Dedifferentiated amniotic fluid mesenchymal stem cell (primary cell): ENCODE measurements around the gene RHEX.

Experiments used
- DNase-seq: peaks from one replicate; pipeline ENCODE4 v3.0.0-alpha.2; 2016; ENCODE audit errors: extremely low spot score

The RHEX gene

GRCh38 chr1:206116191-206116872 is 63.4 kb downstream of the RHEX start:
- DNase-seq = no peak

DNA sequence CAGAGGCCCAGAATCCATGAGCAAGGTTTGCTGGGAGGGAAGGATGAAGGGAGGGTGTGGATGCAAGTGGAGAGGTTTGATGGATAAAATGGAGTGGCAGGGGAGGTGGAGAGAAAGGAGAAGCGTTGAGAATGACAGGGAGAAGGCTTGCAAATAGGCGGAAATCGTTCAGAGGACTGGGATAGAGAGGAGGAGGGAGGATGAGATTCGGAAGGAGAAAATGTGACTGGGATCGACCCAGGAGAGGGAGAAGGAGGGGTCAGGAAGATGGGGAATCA is 63.8 kb downstream of the RHEX start:
- DNase-seq = no peak

GRCh38 chr1:206117151-206117948 is 64.4 kb downstream of the RHEX start, which contains the start of gene AVPR1B:
Gene AVPR1B, minus strand, starts transcription at chr1:206117388. Its CDS starts 498 bp downstream, at chr1:206116890.
- no peak for DNase-seq

- no peak for DNase-seq
Observed at GRCh38 chr1:206120406-206120805, 67.4 kb downstream of the RHEX start.

DNA sequence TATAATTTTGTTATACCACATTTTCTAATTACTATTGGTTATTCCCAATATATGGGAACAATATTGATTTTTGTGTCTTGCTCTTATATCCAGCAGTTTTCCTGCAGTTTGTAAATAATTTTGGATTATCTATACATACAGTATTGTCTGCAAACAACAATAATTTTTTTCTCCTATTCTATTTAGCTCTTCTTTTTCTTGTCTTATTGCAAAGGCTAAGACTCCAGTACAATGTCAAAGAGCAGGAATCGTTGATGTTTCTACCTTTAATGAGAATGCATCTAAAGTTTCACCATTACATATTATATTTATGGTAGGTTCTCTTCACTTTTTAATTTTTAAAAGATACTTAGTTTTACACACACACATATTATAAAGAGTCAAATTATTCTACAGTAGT is 68.3 kb downstream of the RHEX start:
- DNase-seq = no peak

DNA sequence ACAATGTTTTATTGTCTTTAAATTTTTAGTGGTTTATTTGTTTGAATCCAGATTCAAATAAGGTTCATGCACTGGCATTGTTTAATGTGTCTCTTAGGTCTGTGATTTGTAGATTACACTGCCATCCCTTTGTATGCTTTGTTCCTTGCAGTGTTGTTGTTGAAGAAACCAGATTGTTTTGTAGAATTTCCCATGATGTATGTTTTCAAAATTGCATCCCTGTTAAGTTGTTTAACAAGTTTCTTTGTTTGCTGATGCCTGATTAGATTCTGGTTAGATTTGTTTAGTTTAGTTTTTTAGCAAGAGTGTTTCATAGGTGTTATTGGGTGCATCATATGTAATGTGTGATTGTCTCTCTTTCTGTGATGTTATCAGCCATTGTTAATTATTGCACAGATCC is 69.7 kb downstream of the RHEX start:
- DNase-seq = no peak

DNA sequence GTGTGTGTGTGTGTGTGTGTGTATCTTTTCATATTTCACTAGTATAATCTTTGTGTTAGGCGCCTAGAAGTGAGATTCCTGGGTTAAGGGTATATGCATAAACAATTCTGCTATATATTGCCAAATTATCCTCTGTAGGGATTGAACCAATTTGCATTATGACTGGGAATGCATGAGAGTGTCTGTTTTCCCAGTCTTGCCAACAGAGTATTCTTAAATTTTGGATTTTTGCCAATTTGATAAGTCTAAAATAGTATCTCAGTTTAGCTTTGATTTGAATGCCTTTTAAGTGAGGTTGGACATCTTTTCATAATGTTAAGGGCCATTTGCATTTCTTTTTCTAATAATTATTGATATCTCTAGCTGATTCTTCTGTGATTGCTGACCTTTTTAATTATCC is 72.4 kb downstream of the RHEX start:
- DNase-seq = no peak

GRCh38 chr1:206127336-206127735 is 74.4 kb downstream of the RHEX start:
- no peak for DNase-seq

DNA sequence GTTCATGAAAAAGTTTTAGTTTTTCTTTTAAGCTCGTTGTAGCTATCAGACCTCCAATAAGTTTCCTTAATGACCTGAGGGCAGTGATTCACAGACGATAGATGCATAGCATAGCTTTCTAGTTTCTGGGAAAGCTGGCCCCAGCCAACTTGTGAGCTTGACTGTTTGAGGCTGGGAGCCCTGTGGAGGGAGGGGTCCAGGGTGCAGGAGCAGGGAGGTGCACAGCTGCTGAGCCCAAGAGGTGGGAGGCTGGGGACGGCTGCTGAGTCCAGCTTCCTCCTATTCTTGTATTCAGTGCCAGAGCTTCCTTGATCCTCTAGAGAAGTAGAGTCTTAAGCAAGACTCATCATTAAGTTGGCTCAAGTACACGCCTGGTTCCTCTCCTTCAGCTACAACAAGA is 75.2 kb downstream of the RHEX start:
- no peak for DNase-seq

DNA sequence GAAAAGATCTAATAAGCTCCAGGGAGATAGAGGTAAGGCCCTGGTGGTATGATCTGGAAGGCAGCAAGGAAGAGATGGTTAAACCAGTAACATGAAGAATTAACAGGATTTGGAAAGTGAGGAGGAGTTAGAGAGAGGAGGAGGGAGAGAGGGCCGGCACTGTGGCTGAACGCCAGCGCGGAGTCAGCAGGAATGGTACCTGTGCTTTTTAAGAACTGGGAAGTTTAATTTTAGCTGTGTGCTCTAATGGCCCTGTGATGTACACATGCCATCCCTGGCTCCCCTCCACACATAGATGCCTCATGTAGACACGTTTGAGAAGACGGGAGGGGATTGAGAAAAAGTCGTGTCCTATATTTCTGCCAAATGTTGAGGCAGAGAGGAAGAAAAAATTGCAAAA is 78.1 kb downstream of the RHEX start:
- no peak for DNase-seq

- DNase-seq = no peak
Observed at GRCh38 chr1:206133751-206134415, 80.9 kb downstream of the RHEX start.

- DNase-seq = no peak
Observed at GRCh38 chr1:206135248-206135647, 82.3 kb downstream of the RHEX start.

GRCh38 chr1:206136241-206136640 is 83.3 kb downstream of the RHEX start:
- no peak for DNase-seq

DNA sequence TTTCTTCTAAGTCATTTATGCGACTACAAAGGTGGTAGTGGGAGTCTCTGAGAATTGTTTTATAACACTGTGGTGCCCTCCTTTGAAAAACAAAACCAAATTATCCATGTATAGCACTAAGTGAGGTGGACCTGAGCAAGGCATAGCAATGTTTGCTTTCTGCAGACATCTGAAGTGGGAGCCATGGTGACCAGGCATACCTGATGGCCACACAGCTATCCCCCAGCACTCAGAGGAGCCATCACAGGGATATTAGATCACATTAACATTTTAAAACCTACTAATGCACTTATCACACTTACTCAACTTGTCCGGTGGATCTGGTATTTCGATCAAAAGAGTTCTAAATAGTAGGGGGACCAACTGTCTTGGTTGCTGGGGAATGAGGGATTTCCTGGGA is 89.0 kb downstream of the RHEX start:
- DNase-seq = no peak

DNA sequence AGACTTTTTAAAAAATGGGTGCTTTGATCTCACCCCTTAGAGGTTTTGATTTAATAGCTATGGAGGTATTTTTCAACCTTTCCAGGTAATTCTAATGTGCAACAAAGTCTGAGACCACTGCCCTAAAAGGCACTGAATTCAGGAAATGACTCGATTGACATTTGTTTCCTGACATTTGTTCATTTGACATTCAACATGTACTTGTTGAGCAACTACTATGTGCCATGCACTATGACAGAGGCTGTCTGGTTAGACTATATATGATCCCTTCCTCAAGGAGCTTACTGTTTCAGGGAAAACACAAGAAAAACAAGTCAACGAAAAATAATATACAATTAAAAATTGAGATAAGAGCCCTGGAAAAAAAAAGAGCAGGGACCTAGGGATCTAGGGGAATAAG is 89.8 kb downstream of the RHEX start:
- no peak for DNase-seq

DNA sequence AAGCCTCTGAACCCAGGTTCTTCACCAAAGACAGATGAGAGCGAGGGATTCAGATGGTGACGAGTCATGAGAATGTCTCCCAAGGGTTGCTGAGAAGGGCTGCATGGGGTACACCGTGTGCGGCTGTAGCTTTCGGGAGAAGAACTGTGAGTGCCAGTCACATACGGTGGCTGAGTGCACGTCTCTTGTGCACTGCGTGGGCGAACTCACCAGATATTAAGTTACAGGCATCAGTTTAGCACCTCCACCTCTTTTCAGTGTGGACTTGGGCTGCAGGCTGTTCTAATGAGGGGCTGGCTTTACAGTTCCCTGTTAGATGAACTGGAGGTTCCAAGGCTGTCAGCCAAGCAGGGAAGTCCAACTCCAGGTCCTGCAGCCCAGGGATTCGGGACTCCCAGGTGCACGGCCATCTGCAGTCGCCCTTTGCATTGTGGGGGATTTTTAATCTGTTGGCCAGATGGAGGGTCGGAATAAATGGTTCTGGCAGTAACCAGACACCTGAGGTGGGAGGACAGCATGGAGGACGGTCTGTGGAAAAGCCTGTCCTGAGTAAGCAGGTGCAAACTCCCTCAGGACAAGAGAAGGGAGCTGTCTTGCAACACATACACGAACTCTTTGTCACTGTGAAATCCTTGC is 90.7 kb downstream of the RHEX start:
- DNase-seq = no peak

GRCh38 chr1:206144605-206145004 is 91.6 kb downstream of the RHEX start:
- DNase-seq = no peak

DNA sequence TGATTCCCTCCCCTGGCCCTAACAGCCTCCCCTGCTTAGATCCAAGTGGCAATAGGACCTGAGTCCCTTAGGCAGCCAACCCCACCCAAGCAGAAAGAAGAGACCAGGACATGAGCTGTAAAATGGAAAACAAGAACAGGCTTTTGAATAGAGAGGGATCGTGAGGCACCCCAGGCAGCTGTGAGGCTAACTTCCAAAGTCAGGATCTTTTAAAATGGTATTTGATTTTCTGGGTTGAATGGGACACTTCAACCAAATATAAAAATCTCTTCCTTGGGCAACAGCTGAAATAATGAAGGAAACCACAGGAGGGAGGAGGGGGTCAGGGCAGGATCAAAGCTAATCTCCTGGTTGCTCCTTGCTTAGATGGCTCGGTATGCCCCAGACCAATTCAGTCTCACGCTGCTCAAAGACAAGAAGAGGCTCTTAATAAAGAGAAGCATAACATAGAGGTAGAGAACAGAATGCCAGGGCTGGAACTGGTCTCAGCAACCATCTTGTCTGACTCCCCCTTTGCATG is 92.9 kb downstream of the RHEX start:
- no peak for DNase-seq
